CD4-positive, alpha-beta T cell treated with Interferon gamma for 1 hour (primary cell): ENCODE results near the gene S100A6.

Source experiments
- DNase-seq: peaks from one replicate; pipeline ENCODE4 v3.0.0-alpha.2; 2020

Gene S100A6

GRCh38 chr1:153544453-153545066 lies 8.8 kb upstream of the S100A6 start:
- DNase-seq: no peak

- no peak for DNase-seq
Observed at GRCh38 chr1:153543736-153544135, 7.9 kb upstream of the S100A6 start.

- DNase-seq: no peak
Observed at GRCh38 chr1:153542956-153543711, 7.3 kb upstream of the S100A6 start.

- no peak for DNase-seq
Observed at GRCh38 chr1:153541641-153542590, 6.1 kb upstream of the S100A6 start.

GRCh38 chr1:153540394-153541361 lies 4.9 kb upstream of the S100A6 start, which contains the start of gene S100A5:
TSS of gene S100A5 (minus strand) at chr1:153540934. CDS start at chr1:153540191, 743 bp downstream.
- DNase-seq: peak; percentile 54

GRCh38 chr1:153539395-153540093 lies 3.8 kb upstream of the S100A6 start:
- no peak for DNase-seq

GRCh38 chr1:153538315-153538821 lies 2.6 kb upstream of the S100A6 start:
- DNase-seq: no peak

GRCh38 chr1:153537376-153537730 lies 1.6 kb upstream of the S100A6 start:
- no peak for DNase-seq

- no peak for DNase-seq
Observed at GRCh38 chr1:153536671-153537375, 1.0 kb upstream of the S100A6 start.

- DNase-seq: peak; percentile 86
Observed at GRCh38 chr1:153536012-153536670, 350 bp upstream of the S100A6 start.

- DNase-seq: no peak
Observed at GRCh38 chr1:153534925-153535241, 908 bp downstream of the S100A6 start.

GRCh38 chr1:153534226-153534924 lies 1.4 kb downstream of the S100A6 start:
- DNase-seq: no peak

- DNase-seq: peak; percentile 29
Observed at GRCh38 chr1:153533689-153534201, 2.0 kb downstream of the S100A6 start.

GRCh38 chr1:153532769-153533599 lies 2.8 kb downstream of the S100A6 start:
- peak; percentile 71 for DNase-seq

GRCh38 chr1:153532181-153532580 lies 3.6 kb downstream of the S100A6 start:
- peak; percentile 14 for DNase-seq

GRCh38 chr1:153531638-153532037 lies 4.2 kb downstream of the S100A6 start:
- DNase-seq: no peak

GRCh38 chr1:153527683-153528040 lies 8.1 kb downstream of the S100A6 start:
- DNase-seq: no peak

GRCh38 chr1:153527023-153527682 lies 8.6 kb downstream of the S100A6 start:
- no peak for DNase-seq
